ENCODE data around the gene DTX4.

- TF ChIP-seq TAF1 (IDR thresholded peaks at IDR 0.05; ENCODE audit: low read depth, low read length) (no peak), POLR2AphosphoS5 (IDR thresholded peaks at IDR 0.05; ENCODE audit: low read depth, low read length) (no peak), POLR2A (IDR thresholded peaks at IDR 0.05; ENCODE audit: low read depth, low read length) (no peak), POU2F2 (IDR thresholded peaks at IDR 0.05; ENCODE audit: low read depth, low read length) (no peak), PAX5 (IDR thresholded peaks at IDR 0.05; ENCODE audit: insufficient read depth, low read length, severe bottlenecking) (no peak)
Measured at GRCh38 chr11:59204746-59205145, 32.8 kb downstream of the DTX4 start.

Data from GM12891 (cell line).